Measurements from ENCODE around the gene FBXW10.
"Not testable (repeated sequence)": the region's sequence is repeated elsewhere in the genome, so short reads cannot be mapped to it uniquely, and the experiment has no call there.

Gene FBXW10

DNA sequence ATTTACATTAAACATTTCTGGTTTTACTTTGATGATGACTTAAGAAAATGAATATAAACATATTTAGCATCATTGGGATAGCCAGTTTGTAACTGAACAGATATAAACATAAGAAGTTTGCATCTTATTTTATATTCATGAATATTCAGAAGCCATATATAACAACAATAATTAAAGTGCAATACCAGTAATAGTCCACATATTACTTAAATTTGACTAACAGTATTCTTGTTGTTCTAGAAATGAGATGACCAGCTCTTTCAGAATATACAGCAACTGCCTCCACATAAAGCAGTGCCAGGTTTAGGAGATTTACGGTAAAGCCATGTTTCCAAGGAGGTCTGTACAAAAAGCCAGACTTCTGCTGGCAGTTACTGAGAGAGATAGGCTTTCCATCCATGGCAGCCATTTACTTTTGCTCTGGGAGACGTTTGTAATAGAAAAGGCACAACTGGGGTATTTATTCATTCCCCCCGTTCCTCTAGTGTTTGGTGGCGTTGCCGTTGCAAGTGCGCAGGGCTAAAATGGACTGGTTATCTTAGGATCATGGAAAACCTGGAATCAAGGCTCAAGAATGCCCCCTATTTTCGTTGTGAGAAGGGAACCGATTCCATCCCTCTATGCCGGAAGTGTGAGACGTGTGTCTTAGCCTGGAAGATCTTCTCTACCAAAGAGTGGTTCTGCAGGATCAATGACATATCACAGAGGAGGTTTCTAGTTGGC, at the start of gene FBXW10:
Gene FBXW10, plus strand, starts transcription at position 356 of the 723 bp plus-strand sequence. Its CDS starts 191 bp downstream, at position 547.
- DNase-seq, result not testable (repeated sequence)

DNA sequence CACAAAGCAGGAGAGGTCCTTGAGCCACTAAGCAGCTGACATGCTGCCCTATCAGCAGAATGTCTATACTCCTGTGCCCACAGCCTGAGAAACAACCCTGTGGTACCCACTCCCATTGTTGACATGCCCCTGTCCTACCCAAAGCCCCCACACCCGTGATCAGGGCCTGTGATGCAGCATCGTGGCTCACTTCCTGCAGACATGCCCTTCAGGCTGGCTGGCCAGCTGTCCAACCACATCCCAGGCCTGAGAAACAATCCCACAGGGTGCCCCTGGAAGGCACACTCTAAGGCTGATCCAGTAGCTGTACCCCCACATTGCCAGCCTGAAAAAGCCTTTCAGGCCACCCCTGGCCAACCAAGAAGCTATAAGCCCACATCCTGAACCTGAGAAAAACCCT, 48.7 kb upstream of the FBXW10 start:
- not testable (repeated sequence) for DNase-seq

DNA sequence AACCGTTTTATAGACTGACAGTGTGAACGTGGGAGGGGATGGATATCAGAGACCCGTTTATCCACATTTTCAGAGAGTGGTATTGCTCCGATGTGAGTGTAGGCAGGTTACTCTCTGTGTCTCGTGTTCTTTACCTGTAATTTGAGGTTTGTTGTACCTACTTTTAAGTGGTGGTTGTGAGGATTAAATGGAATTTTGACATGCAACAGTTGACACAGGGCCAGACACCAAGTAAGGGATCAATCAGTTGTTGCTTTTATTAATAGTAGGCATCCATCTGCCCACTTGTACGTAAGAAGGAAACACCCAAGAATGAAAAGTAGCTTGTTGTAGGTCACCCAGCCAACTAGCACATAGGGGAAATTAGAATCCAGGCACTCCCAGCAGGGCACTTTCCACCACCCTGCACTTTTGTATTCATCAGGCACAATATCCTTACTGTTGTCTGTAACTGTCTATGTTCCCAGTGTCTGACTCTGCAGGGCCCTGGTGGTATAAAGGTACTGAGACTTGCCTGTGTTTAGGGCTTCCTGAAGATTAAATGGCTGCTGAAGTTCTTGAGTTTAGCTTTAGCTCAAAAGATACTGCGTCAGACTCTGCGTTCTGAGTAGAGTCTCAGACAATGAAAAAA, 45.3 kb upstream of the FBXW10 start:
- DNase-seq, result not testable (repeated sequence)

GRCh38 chr17:18705955-18706354, 37.9 kb upstream of the FBXW10 start:
- DNase-seq, result not testable (repeated sequence)

- not testable (repeated sequence) for DNase-seq
Measured at GRCh38 chr17:18708215-18708614, 35.6 kb upstream of the FBXW10 start.

- DNase-seq, result not testable (repeated sequence)
Measured at GRCh38 chr17:18712354-18712999, 31.4 kb upstream of the FBXW10 start.

DNA sequence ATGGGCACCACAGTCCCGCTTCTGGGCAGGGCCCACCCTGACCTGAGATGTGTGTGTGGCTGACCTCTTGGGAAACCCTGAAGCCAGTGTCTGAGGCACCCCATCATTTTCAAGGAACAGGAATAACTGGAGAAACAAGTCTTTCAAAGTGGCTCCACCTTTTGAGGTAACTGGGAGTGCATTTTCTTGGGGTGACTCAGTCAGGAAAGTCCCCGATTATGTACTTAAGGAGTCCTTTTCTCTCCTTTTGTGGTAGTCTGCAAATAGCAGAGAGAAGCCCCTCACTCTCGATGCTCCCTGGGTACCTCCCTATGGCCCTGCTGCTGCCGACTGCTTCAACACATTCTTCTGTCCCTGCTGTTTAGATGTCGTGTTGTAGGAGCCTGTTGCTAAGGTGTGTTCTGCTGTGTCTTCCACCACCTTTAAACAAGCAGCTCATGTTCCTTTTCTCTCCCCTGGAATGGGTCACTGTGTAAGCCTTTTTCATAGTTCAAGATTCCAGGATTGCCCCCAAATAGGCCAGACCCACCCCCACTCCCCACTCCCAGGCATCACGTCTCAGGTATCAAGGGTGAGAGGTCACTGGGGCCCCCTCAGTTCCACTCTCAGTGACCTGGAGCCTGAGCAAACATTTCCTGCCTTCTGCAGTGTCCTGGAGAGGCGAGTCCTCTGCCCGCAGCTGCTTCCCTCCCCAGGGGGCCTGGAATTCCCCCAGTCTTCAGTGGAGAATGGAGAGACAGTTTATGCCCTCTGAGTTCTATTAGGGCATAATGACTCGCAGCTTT, 25.0 kb upstream of the FBXW10 start:
- not testable (repeated sequence) for DNase-seq

DNA sequence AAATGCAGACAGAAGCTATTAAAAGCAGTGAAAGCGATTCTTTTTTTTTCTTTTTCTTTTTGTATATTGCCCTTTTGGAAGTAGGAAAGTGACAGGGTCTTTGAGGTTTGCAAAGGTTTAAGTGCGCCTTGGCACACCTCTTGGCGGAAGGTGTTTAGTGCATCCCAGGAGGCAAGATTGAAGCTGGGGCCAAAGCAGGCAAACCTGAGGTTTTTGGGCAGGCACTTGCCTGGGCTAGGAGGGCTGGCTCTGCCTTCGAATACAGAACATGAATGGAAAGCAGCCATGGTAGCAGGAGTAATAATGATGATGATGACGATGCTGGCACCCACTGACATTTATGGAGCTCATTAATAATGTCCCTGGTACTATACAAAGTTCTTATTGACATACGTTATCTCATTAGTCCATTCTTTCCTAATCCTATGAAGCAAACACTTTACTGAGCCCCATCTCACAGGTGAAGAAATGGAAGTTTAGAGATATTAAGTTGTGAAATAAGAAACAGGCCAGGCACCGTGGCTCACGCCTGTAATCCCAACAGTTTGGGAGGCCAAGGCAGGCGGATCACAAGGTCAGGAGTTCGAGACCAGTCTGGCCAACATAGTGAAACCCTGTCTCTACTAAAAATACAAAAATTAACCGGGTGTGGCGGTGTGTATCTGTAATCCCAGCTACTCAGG, 24.3 kb upstream of the FBXW10 start:
- DNase-seq, result not testable (repeated sequence)

DNA sequence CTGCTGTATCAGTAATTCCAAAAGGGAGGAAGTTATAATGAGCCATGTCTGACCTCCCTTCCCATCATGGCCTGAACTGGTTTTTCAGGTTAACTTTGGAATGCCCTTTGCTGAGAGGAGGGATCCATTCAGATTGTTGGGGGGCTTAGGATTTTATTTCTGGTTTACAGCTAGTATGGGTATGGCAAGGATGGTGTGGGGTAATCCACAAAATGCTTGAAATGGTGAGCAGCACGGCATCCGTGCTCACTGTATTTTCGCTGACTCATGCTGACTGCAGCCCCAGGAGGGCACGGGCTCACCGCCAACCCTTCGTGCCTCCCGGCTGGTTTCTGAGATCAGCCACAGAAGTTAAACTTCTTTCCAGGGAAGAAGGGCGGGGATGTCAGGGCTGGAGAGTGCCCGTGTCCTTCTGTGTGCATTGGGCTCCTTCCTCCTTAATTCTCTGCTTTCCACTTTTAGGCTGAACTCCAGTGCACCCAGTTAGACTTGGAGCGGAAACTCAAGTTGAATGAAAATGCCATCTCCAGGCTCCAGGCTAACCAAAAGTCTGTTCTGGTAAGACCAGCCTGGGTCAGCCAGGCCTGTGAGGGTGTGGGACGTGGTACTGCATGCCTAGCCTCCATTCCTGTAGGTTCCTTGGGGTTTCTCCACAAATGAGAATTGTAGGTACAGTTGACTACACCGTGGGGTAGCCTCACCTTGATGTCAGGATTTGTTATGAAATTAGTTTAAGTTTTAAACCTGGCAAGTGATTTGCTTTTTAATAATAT, 21.9 kb upstream of the FBXW10 start:
- DNase-seq, result not testable (repeated sequence)

DNA sequence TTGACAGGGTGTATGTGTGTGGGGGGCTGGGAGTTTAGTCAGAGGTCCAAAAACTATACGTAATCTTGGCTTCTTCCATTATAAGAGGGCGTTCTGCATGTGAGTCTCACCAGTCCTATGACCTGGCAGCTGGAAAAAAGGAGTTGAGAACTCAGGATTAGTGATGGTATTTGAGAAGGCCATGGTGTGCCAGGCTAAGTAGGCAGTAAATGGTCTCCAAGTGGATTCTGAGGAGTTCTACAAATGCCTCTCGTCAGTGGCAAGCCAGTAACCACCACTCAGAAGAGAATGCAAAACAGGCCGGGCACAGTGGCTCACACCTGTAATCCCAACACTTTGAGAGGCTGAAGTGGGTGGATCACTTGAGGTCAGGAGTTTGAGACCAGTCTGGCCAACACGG, 21.2 kb upstream of the FBXW10 start:
- DNase-seq, result not testable (repeated sequence)

GRCh38 chr17:18723509-18723908, 20.3 kb upstream of the FBXW10 start:
- DNase-seq, result not testable (repeated sequence)

- DNase-seq, result not testable (repeated sequence)
Measured at GRCh38 chr17:18732438-18732837, 11.4 kb upstream of the FBXW10 start.

DNA sequence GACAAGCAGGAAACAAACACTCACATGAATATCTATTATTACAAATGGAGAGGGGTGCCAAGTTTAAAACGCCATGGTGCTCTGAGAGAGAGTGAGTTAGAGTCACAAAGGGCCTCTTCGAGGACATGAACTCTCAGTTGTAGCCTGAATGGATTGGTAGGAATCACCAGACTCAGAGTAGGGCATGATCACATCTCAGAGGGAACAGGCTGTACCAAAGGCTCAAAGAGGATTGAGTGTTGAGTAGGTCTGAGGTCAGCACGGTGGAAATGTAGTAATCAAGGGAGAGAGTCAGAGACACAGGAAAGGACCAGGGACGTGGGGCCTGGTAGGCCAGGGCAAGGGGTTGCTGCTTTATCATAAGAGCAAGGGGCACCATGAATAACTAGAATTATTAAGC, 10.5 kb upstream of the FBXW10 start:
- DNase-seq, result not testable (repeated sequence)

GRCh38 chr17:18739616-18740391, 4.0 kb upstream of the FBXW10 start:
- DNase-seq, result not testable (repeated sequence)

DNA sequence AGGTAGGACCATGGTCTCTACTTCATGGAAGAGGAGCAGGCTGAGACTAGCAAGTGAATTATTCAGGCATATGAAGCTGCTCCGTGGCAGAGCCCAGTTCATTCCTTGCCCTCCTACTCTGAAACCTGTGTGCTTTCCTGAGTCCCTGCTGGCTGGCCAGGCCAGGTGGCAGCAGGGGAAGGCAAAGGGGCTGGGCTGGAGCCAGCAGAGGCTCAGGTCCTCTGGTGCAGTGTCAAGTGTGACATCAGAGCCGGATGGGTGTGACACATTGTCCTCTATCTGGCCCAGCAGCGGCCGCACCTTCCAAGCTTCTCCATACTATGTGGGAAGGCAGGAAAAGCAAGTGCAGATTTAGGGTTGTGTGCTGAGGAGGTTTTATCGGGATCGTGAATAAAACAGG, 2.6 kb upstream of the FBXW10 start:
- DNase-seq, result not testable (repeated sequence)

GRCh38 chr17:18744726-18745125, 872 bp downstream of the FBXW10 start:
- DNase-seq, result not testable (repeated sequence)

DNA sequence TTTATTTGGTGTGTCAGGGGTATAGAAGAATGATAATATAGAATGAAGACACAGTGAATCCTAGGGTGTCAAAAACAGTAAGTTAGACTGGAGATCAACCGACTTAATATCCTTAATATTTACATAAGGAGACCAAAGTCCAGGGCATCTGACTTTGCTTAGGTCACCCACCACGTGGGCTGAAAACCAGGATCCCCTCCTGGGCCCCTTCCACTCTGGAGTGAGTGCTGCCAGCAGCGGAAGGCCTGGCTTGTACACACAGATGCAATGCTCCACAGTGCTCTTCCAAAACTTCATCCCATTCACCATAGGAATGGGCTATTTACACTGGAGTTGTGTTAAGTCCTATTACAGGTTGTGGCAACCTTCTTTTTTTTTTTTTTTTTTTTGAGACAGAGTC, 2.7 kb downstream of the FBXW10 start:
- not testable (repeated sequence) for DNase-seq

DNA sequence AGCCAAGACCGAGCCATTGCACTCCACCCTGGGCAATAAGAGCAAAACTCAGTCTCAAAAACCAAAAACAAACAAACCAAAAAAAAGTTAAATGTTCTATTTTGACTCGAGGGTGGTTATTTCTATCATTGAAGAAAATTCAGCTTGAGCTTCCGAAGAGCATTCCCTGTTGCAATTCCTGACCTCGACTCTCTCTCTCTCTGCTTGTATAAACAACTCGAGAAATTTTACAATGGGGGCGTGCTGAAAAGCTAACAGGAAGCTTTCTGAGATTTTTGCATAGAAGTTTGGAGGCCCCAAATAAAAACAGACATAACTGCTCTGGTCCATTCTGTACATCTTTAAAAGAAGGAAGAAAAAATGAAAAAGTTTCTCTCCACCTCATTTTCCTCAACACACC, 3.6 kb downstream of the FBXW10 start:
- DNase-seq, result not testable (repeated sequence)

GRCh38 chr17:18750242-18750641, 6.4 kb downstream of the FBXW10 start:
- not testable (repeated sequence) for DNase-seq

GRCh38 chr17:18753829-18754409, 10.1 kb downstream of the FBXW10 start:
- DNase-seq, result not testable (repeated sequence)
